Cardiac fibroblast (primary cell): ENCODE results near the gene CD163.

Experiments used
- DNase-seq, 2 donors: peaks; one replicate each; pipeline versions ENCODE4 v3.0.0 to v3.0.0-alpha.2; 2010; ENCODE audit warnings: low read depth in 2 of 2
- H3K4me3 ChIP-seq, 2 donors: replicated peaks in 1 of 2; 1 replicate in 1 of 2; 2 replicates in 1 of 2; pipeline ENCODE4 v1.5.1; 2011; ENCODE audit warnings: low read depth in 2 of 2, low read length in 2 of 2, mild to moderate bottlenecking in 2 of 2, moderate library complexity in 1 of 2
- CTCF ChIP-seq: IDR thresholded peaks from one replicate; pipeline ENCODE4 v1.5.1; 2011; ENCODE audit warnings: low read depth, mild to moderate bottlenecking, low read length, inconsistent platforms

CD163 gene

DNA sequence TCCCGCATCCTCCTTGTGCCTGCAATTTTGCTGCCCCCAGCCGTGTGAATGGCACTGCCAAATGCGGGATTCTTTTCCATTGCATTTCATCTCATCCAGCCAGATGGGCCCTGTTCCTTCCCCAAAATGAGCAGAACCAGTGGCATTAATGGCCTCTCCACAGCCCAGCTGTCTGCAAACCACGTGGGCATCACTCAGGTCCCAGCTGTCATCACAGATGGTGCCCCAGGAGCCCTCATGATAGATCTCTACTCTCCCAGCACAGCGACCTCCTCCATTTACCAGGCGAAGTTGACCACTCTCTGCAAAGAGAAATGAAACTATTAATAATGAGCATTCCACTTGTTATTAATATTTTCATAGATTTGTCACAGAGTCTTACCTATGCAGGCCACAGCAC is 17.1 kb downstream of the CD163 start:
- no peak for DNase-seq
- TF ChIP-seq CTCF, result no peak

DNA sequence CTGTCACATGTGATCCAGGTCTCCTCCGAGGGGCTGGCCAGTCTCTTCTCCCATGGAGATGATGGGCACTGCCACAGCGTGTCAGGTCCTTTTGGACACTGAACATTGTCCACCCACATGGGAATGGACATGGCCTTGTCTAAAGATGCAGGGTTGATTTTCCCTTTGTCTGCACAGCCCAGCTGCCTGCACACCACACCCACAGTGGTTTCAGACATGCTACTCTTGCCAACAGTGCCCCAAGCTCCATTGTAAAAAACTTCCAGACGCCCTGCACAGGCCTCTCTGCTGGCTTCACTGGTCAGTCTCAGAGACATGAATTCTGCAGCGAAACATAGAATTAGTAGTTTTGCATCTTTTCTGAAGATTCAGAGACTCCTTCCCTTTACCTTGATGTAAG is 18.5 kb downstream of the CD163 start:
- TF ChIP-seq CTCF, result no peak
- DNase-seq, result no peak
- H3K4me3 ChIP-seq, result no peak overlapping the region

More for the DNA sequence above, 17.1 kb downstream of the CD163 start:
- H3K4me3 ChIP-seq, result no peak overlapping the region

- TF ChIP-seq CTCF, result no peak
- no peak overlapping the region for H3K4me3 ChIP-seq
- DNase-seq, result peak in 1 of 2 donors; percentile 5
Measured at GRCh38 chr12:7483343-7483742, 20.2 kb downstream of the CD163 start.

DNA sequence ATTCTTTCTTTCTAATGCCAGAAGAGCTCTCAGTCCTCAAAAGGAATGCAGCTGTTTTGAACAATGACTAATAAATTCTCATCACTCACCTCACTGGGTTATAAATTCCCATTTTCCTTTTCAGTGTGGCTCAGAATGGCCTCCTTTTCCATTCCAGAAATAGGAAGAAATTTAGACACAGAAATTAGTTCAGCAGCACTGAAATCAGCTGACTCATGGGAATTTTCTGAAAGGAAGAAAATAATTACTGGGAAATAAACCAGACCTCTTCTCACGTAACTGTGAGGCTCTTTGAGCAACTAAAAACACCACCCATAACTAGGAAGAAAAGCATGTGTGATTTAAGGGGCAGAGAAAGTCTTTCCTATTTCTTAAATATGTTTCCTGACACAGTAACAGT is 23.8 kb downstream of the CD163 start:
- DNase-seq, result no peak
- no peak overlapping the region for H3K4me3 ChIP-seq
- TF ChIP-seq CTCF, result no peak

DNA sequence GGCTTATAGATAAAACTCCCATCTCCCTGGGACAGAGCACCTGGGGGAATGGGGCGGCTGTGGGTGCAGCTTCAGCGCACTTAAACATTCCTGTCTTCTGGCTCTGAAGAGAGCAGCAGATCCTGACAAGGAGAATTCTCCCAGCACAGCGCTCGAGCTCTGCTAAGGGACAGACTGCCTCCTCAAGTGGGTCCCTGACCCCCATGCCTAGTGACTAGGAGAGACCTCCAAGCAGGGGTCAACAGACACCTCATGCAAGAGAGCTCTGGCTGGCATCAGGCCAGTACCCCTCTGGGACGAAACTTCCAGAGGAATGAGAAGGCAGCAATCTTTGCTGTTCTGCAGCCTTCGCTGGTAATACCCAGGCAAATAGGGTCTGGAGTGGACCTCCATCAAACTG is 31.5 kb downstream of the CD163 start:
- H3K4me3 ChIP-seq, result no peak overlapping the region
- TF ChIP-seq CTCF, result no peak
- DNase-seq, result no peak

DNA sequence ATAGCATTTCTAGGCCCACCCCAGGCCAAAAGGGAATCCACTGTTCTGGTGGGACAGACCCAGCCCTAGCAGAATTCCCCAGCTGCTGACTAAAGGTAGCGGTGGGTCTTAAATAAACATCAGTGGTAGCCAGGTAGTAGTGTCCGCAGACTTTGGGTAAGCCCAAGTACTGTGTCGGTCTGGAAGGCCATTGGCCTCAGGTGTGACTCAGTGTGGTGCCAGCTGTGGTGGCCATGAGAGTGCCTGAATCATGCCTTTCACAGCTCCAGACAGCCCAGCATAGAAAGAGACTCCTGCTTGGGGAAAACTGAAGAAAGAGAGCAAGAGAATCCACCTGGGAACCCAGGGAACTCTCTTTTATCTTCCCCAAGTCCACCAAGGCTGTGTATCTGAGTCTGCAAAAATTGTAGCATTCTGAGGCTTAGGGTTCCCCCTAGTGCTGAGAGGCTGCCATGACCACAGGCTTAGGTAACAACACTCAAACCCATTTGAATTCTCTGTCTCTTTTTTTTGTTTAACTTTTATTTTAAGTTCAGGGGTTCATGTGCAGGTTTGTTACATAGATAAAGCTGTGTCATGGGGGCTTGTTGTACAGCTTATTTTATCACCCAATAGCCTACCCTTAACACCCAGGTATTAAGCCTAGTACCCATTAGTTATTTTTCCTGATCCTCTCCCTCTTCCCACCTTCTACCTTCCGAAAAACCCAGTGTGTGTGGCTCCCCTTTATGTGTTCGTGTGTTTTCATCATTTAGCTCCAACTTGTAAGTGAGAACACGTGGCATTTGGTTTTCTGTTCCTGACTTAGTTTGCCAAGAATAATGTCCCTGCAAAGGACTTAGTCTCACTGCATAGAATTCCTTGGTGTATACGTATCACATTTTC is 43.0 kb downstream of the CD163 start:
- no peak overlapping the region for H3K4me3 ChIP-seq
- DNase-seq, result peak; percentile 59 to 69
- TF ChIP-seq CTCF, result peak; percentile 93

DNA sequence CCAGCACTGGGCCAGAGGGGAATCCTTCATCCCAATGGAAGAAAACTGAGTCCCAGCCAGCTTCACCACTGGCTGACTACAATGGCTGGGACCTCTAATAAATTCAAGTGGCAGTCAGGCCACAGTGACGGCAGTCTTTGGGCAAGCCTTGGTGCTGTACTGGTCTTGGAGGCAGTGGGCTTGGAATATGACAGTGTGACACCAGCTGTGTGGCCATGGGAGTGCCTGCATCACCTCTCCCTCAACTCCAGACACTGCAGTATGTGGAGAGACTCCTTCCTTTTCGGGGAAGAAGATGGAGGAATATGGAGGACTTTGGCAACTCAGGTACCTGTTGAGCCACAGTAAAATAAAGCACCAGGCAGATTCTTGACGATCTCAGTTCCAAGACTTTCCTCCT is 43.6 kb downstream of the CD163 start:
- no peak overlapping the region for H3K4me3 ChIP-seq
- DNase-seq, result no peak
- TF ChIP-seq CTCF, result no peak
